ENCODE data around the gene SYDE1. TPM values are rescaled to one million over a fixed set of nuclear protein-coding genes. Genes with fewer than 3 reads are reported as not detected.
A peak's percentile ranks its signal among the peaks of the same experiment; 100 is the strongest.

Gene SYDE1
- total RNA-seq, 1 donor from 2014 or later, result 31.7 TPM

DNA sequence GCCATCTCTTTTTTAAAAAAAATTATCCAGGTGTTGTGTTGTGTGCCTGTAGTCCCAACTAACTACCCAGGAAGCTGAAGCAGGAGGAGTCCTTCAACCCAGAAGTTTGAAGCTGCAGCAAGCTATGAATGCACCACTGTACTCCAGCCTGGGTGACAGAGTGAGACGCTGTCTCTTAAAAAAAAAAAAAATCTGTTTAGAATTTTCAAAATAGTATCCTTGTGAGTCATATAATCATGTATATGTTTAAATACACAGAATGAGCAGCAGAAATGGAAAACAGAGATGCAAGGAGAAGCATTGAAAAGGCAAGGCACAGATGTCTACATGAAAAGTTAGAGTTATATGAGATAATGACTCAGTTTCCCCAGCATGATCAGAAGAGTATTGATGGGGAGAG lies 31.2 kb downstream of the SYDE1 start:
- TF ChIP-seq, protein P1, sequence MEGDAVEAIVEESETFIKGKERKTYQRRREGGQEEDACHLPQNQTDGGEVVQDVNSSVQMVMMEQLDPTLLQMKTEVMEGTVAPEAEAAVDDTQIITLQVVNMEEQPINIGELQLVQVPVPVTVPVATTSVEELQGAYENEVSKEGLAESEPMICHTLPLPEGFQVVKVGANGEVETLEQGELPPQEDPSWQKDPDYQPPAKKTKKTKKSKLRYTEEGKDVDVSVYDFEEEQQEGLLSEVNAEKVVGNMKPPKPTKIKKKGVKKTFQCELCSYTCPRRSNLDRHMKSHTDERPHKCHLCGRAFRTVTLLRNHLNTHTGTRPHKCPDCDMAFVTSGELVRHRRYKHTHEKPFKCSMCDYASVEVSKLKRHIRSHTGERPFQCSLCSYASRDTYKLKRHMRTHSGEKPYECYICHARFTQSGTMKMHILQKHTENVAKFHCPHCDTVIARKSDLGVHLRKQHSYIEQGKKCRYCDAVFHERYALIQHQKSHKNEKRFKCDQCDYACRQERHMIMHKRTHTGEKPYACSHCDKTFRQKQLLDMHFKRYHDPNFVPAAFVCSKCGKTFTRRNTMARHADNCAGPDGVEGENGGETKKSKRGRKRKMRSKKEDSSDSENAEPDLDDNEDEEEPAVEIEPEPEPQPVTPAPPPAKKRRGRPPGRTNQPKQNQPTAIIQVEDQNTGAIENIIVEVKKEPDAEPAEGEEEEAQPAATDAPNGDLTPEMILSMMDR (conservative IDR thresholded peaks at IDR 0.05; ENCODE audit: low read depth, low read length), result no peak
- DNase-seq (ENCODE audit: low read depth), result no peak
- H3K4me3 ChIP-seq (ENCODE audit: low read depth, low read length), result no peak overlapping the region

DNA sequence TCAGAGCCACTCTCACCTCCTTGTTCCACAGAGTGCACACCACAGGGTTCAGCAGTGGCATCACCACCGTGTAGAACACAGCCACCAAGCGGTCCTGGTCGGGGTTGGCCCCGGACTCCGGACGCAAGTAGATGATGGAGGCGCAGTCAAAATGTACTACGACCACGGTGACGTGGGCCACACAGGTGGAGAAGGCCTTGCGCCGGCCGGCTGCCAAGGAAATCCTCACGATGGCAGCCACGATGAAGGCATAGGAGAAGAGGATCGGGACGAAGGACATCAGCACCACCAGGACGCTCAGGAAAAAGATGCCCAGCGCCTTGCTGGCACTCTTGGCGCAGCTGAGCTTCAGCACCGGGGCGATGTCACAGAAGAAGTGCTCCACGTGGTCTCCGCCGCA lies 33.9 kb downstream of the SYDE1 start:
- DNase-seq (ENCODE audit: low read depth), result no peak
- H3K4me3 ChIP-seq (ENCODE audit: low read depth, low read length), result no peak overlapping the region
- TF ChIP-seq, protein P1 (conservative IDR thresholded peaks at IDR 0.05; ENCODE audit: low read depth, low read length), result no peak

DNA sequence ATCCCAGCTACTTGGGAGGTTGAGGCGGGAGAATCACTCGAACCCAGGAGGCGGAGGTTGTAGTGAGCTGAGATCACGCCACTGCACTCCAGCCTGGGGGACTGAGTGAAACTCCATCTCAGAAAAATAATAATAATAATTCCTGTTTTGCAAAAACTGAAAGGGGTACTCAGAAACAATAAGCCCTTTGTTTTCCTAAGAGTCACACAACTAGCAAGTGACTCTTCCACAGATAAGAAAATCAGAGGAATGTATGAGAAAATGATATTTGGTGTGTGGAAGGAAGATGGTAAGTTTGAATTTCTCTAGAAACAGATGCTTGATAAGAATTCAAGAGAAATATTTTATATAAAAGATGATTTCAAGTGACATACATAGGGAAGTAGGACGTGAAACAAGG lies 35.1 kb downstream of the SYDE1 start:
- TF ChIP-seq, protein P1 (conservative IDR thresholded peaks at IDR 0.05; ENCODE audit: low read depth, low read length), result no peak
- no peak overlapping the region for H3K4me3 ChIP-seq (ENCODE audit: low read depth, low read length)
- no peak for DNase-seq (ENCODE audit: low read depth)

DNA sequence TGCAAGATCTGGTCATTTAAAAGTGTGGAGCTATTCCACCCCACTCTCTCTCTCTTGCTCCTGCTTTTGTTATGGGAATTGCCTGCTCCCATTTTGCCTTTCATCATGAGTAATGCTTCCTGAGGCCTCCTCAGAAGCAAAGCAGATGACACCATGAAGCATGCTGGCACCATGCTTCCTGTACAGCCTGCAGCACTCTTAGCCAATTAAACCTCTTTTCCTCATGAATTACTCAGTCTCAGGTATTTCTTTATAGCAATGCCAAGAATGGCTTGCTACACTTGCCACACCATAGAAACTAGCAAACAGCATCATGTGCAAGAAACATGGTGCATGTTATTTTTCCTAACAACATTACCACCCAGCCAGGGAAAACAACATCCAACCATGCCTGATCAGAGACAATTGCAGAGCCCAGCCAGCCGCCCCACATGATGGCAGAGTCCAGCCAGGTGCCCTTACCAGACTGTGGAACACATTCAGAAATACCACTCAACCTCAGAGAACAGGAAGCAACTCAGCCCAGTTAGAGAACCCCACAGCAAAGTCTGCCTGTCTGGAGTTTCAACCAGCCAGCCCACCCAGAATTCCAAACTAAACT lies 36.9 kb downstream of the SYDE1 start:
- TF ChIP-seq, protein P1 (conservative IDR thresholded peaks at IDR 0.05; ENCODE audit: low read depth, low read length), result no peak
- DNase-seq (ENCODE audit: low read depth), result no peak
- H3K4me3 ChIP-seq (ENCODE audit: low read depth, low read length), result no peak overlapping the region

DNA sequence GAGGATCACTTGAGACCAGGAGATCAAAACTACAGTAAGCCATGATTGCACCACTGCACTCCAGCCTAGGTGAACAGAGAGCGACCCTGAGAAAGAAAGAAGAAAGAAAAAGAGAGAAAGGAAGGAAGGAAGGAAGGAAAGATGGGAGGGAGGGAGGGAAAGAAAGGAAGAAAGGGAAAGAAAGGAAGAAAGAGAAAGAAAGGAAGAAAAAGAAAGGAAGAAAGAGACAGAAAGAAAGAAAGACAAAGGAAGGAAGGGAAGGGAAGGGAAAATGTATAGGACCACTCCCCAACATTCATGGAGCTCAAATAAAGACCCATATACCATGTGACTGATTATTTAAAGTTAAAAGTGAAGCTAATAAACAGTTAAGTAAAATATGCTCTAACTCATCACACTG lies 39.9 kb downstream of the SYDE1 start:
- TF ChIP-seq, protein P1 (conservative IDR thresholded peaks at IDR 0.05; ENCODE audit: low read depth, low read length), result no peak
- H3K4me3 ChIP-seq (ENCODE audit: low read depth, low read length), result no peak overlapping the region
- no peak for DNase-seq (ENCODE audit: low read depth)

DNA sequence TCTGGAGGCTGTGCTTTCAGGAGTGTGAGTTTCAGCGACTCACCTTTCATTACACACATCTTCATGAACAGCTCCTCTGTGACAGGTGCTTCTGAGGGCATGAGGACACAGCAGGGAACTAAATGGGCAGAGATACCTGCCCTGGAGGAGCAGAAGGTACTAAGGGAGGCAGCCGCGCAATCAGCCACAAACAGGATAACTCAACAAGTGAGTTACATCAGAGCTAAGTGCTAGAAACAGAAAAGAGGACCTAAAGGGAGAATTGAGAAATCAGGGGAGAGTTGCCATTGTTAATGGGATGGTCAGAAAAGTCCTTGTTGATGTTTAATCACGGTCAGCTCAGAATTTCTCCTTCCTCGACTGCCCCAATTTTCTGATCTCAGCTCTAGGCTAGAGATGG lies 42.5 kb downstream of the SYDE1 start:
- TF ChIP-seq, protein P1 (conservative IDR thresholded peaks at IDR 0.05; ENCODE audit: low read depth, low read length), result no peak
- no peak for DNase-seq (ENCODE audit: low read depth)
- H3K4me3 ChIP-seq (ENCODE audit: low read depth, low read length), result no peak overlapping the region

DNA sequence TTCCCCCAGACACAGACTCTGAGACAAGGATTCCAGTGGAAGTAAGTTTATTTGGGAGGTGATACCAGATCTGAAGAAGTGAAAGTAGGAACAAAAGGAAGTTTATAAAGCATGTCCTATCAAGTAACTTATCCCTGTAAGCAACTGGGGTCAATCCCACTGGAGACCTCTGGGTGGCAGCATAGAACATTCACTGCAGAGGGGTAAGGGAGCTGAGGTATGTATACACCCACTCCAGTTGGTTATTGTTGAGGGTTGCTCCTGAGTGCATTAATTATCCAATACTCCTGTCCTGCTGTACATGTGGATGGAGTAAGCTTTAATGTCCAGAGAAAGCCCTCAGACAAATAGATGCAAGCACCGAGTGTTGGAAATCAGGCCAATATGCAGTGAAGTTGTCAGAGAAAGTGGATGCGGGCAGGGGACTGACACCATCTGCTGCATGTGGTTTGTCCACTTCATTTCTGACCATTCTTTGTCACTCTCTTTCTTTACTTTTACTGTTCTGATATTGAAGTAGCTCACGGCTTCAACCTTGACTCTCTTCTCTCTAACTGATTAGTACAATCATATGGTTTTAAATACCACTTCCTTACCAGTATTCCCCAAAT lies 46.9 kb downstream of the SYDE1 start:
- DNase-seq (ENCODE audit: low read depth), result no peak
- TF ChIP-seq, protein P1 (conservative IDR thresholded peaks at IDR 0.05; ENCODE audit: low read depth, low read length), result peak; percentile 71

More for the DNA sequence above, 46.9 kb downstream of the SYDE1 start:
- H3K4me3 ChIP-seq (ENCODE audit: low read depth, low read length), result no peak overlapping the region

All from epithelial cell of proximal tubule (primary cell).